NCI-H2107 (cell line): ENCODE measurements around the gene FCMR.
A peak's percentile ranks its signal among the peaks of the same experiment; 100 is the strongest.

Experiments
- DNase-seq: peaks from one replicate; lab custom pipeline; 2025; lab: John Stamatoyannopoulos, UW

The FCMR gene

GRCh38 chr1:206899717-206900116 is 22.0 kb downstream of the FCMR start:
- DNase-seq: no peak

- DNase-seq: no peak
Measured at GRCh38 chr1:206898915-206899431, 22.8 kb downstream of the FCMR start.

GRCh38 chr1:206898089-206898914 is 23.4 kb downstream of the FCMR start:
- DNase-seq: no peak

- no peak for DNase-seq
Measured at GRCh38 chr1:206897175-206897574, 24.6 kb downstream of the FCMR start, which contains the start of gene IL24. Gene IL24, plus strand, starts transcription at chr1:206897443. Its CDS starts 390 bp downstream, at chr1:206897833.

- DNase-seq: no peak
Measured at GRCh38 chr1:206896261-206896660, 25.5 kb downstream of the FCMR start.

- no peak for DNase-seq
Measured at GRCh38 chr1:206895837-206896242, 25.9 kb downstream of the FCMR start.

GRCh38 chr1:206895325-206895724 is 26.4 kb downstream of the FCMR start:
- peak; percentile 80 for DNase-seq

- DNase-seq: no peak
Measured at GRCh38 chr1:206893380-206893779, 28.4 kb downstream of the FCMR start.

- DNase-seq: no peak
Measured at GRCh38 chr1:206892351-206892984, 29.3 kb downstream of the FCMR start.

- DNase-seq: no peak
Measured at GRCh38 chr1:206891412-206891811, 30.3 kb downstream of the FCMR start.

- DNase-seq: no peak
Measured at GRCh38 chr1:206890125-206891060, 31.3 kb downstream of the FCMR start.

- DNase-seq: no peak
Measured at GRCh38 chr1:206887701-206888100, 34.0 kb downstream of the FCMR start.

- DNase-seq: no peak
Measured at GRCh38 chr1:206886831-206887230, 34.9 kb downstream of the FCMR start.

GRCh38 chr1:206885341-206886060 is 36.2 kb downstream of the FCMR start:
- no peak for DNase-seq

- no peak for DNase-seq
Measured at GRCh38 chr1:206883876-206884275, 37.9 kb downstream of the FCMR start.

GRCh38 chr1:206883160-206883559 is 38.6 kb downstream of the FCMR start:
- no peak for DNase-seq

- no peak for DNase-seq
Measured at GRCh38 chr1:206882555-206882954, 39.2 kb downstream of the FCMR start.

- DNase-seq: no peak
Measured at GRCh38 chr1:206880314-206880713, 41.4 kb downstream of the FCMR start.

GRCh38 chr1:206878456-206878855 is 43.3 kb downstream of the FCMR start:
- no peak for DNase-seq

- no peak for DNase-seq
Measured at GRCh38 chr1:206875752-206876377, 45.9 kb downstream of the FCMR start.

GRCh38 chr1:206873603-206874188 is 48.0 kb downstream of the FCMR start:
- no peak for DNase-seq
